GM12892 (cell line): Measurements from ENCODE around the gene RPS6KA2.
A peak's percentile ranks its signal among the peaks of the same experiment; 100 is the strongest.

Source experiments
- DNase-seq: peaks from one replicate; pipeline ENCODE4 v3.0.0; 2011; ENCODE audit not compliant: insufficient read length
- FAIRE-seq: peaks from 2 replicates; lab custom pipeline; 2011; peaks lifted over from hg19 to GRCh38; lab: Jason Lieb, UNC
- POLR2A ChIP-seq: IDR thresholded peaks from 2 replicates; pipeline ENCODE4 v1.6.1; 2011; ENCODE audit warnings: low read depth, low read length, control low read depth
- POLR2AphosphoS5 ChIP-seq: IDR thresholded peaks from 2 replicates; pipeline ENCODE4 v1.6.1; 2011; ENCODE audit warnings: low read depth, low read length, control low read depth
- TAF1 ChIP-seq: IDR thresholded peaks from 2 replicates; pipeline ENCODE4 v1.6.1; 2011; ENCODE audit warnings: low read depth, mild to moderate bottlenecking, control low read depth, low read length, borderline replicate concordance

Gene RPS6KA2

GRCh38 chr6:166436195-166437139 is 190.6 kb downstream of the RPS6KA2 start:
- no peak for FAIRE-seq
- TF ChIP-seq POLR2A: no peak
- no peak for TF ChIP-seq TAF1
- TF ChIP-seq POLR2AphosphoS5: no peak

DNA sequence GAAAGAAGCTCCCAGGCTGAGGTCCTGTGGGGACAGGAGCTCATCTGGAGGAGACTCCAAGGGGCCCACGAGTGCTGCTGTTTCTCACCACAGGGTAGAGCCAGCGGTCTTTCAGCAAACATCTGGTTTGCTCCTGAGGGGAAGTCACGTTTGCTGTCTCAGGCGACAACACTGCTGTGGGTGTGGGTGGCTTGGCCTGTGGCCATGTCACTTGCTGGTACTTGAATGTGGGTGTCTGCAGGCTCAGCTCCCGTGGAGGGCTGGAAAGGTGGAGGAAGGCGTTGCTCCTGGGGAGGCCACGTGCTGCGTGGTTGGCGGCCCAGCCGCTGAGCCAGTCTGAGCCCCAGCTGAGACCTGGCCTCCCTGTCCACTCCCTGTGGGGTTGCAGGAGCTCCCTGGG is 191.5 kb downstream of the RPS6KA2 start:
- FAIRE-seq: no peak
- DNase-seq: no peak
- no peak for TF ChIP-seq POLR2A
- TF ChIP-seq TAF1: no peak
- TF ChIP-seq POLR2AphosphoS5: no peak

More at GRCh38 chr6:166436195-166437139, 190.6 kb downstream of the RPS6KA2 start:
- no peak for DNase-seq

DNA sequence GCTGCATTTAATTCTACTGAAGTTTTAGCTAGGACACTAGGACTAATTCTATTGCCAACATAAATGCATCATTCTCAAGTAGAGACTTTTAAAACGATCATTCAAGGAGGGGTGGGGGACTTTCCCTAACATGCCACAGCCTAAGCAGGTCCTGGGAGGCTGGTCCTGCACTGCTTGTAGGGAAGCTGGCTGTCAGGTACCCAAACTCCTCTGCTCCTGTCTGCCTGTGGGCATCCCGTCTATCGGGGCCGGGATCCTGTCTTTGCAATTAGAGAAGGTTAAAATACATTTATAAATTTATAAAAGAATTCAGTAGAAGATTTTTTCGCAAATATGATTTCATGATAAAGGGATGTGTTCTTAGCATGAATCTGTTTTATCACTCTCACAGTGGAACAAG is 192.7 kb downstream of the RPS6KA2 start:
- TF ChIP-seq POLR2A (no peak), POLR2AphosphoS5 (no peak), TAF1 (no peak)
- no peak for DNase-seq
- FAIRE-seq: no peak

GRCh38 chr6:166433096-166433495 is 194.0 kb downstream of the RPS6KA2 start:
- FAIRE-seq (no peak), DNase-seq (no peak)
- no peak for TF ChIP-seq POLR2AphosphoS5
- TF ChIP-seq POLR2A: no peak
- no peak for TF ChIP-seq TAF1

DNA sequence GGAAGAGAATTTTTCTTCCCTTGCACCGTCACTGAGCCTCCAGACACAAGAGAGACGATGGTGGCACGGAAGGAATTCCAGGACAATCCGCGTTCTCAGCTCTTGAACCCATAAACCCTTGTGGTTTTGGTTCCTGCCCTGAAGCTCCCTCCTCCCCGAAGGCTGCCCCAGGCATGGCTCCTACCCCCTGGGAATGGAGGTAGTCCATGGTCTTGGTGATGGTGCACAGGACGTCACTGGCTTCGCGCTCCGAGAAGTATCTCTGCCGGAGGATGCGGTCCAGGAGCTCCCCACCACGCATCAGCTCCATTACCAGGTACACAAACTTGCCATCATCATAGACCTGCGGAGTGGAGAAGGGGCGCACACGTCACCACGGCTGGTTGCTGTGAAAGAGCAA is 196.8 kb downstream of the RPS6KA2 start:
- TF ChIP-seq POLR2A (no peak), TAF1 (no peak), POLR2AphosphoS5 (no peak)
- DNase-seq (no peak), FAIRE-seq (no peak)

- FAIRE-seq: no peak
- no peak for TF ChIP-seq POLR2A
- TF ChIP-seq POLR2AphosphoS5: no peak
- no peak for TF ChIP-seq TAF1
- DNase-seq: no peak
Observed at GRCh38 chr6:166424431-166424830, 202.6 kb downstream of the RPS6KA2 start.

- FAIRE-seq: no peak
- TF ChIP-seq TAF1: no peak
- no peak for DNase-seq
Observed at GRCh38 chr6:166423781-166424180, 203.3 kb downstream of the RPS6KA2 start.

DNA sequence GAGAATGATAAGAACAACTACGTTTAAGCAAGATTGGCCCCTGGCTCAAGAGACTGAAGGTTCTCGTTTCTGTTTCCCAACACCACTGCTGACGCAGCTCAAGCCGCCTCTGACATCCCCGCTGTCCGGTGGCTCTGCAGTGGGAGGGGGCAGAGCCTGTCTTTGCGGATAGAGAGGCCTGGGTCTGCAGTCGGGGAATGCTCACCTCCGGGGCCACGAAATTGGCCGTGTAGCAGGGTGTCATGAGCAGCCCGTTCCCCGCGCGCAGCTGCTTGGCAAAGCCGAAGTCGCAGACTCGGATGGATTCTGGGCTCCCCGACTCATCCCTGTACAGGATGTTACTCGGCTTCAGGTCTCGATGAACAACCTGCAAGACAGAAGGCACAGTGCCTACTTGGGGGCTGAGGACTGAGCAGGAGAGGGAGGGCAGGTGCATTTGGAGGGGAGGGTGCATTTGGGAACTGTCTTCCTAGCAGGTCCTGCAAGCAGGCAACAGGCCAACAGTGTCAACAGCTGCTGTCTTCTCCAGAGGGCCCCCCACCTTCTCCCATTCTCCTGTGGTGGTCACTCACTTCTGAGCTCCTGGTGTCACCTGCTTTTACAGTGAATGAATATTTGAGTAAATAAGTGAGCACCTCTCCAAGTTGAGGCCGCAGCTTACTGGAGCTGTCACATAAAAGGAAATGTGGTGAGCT is 203.9 kb downstream of the RPS6KA2 start:
- DNase-seq (no peak), FAIRE-seq (no peak)
- TF ChIP-seq TAF1 (no peak), POLR2A (no peak), POLR2AphosphoS5 (no peak)

DNA sequence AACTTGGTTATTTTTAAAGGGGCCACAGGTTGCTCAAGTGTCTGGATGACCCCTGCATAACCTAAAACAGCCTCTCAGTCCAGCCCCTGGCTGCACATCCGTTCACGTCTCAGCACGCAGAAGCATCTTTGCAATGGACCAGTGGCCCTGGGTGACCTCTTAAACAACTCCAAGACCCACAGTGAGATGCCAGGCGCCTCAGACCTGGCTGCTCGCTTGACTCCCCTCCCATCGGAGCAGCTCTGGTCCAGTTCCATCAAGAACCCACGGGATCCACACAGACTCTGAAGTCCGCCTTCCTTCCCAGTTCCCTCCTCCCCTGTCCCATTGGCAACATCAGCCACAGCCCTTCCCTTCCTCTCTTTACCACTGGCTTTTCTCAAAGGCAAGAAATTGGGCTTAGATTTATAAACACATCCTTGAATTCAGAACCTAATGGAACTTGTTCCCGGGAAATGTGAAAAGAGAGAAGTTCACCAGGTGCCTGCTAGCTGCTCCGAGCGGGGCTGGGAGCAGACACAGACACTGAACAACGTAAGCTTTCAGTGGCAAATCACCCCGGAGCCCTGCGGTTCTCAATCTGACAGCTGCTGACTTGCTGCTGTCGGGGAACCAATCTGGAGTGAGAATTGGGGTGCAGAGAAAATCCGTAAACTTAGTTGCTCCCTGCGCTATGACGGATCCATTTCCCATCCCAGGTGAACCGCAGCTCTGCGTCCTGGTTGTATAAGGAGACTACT is 204.7 kb downstream of the RPS6KA2 start:
- no peak for TF ChIP-seq TAF1
- no peak for TF ChIP-seq POLR2A
- TF ChIP-seq POLR2AphosphoS5: no peak
- FAIRE-seq: no peak
- DNase-seq: no peak

- no peak for DNase-seq
- no peak for FAIRE-seq
- TF ChIP-seq TAF1: no peak
Observed at GRCh38 chr6:166420351-166420750, 206.7 kb downstream of the RPS6KA2 start.

GRCh38 chr6:166419717-166420116 is 207.3 kb downstream of the RPS6KA2 start:
- DNase-seq (no peak), FAIRE-seq (no peak)
- TF ChIP-seq POLR2A (no peak), TAF1 (no peak), POLR2AphosphoS5 (no peak)

- no peak for TF ChIP-seq TAF1
- TF ChIP-seq POLR2A: no peak
- no peak for TF ChIP-seq POLR2AphosphoS5
- DNase-seq: no peak
- FAIRE-seq: peak; percentile 73
Observed at GRCh38 chr6:166419286-166419685, 207.8 kb downstream of the RPS6KA2 start.
